PFSK-1 (cell line): ENCODE results near the gene PSMB7.

Experiments used
- FOXP2 ChIP-seq: optimal IDR thresholded peaks from 2 replicates; pipeline ENCODE3; 2011; ENCODE audit warnings: borderline replicate concordance, control low read depth, inconsistent platforms; ENCODE audit not compliant: insufficient read depth; ENCODE audit errors: extremely low read length, extremely low read depth
- POLR2AphosphoS5 ChIP-seq: IDR thresholded peaks from 2 replicates; pipeline ENCODE4 v1.6.1; 2012; ENCODE audit warnings: low read depth, mild to moderate bottlenecking, control low read depth, low read length, moderate library complexity
- SIN3A ChIP-seq: IDR thresholded peaks from 2 replicates; pipeline ENCODE4 v1.6.1; 2012; ENCODE audit warnings: mild to moderate bottlenecking, low read length, moderate library complexity, borderline replicate concordance; ENCODE audit not compliant: insufficient read depth

GRCh38 chr9:124447297-124447661, 32.0 kb upstream of the PSMB7 start:
- TF ChIP-seq SIN3A (no peak), POLR2AphosphoS5 (no peak), FOXP2 (no peak)
